ENCODE data around the gene IPCEF1. TPM values are rescaled to one million over a fixed set of nuclear protein-coding genes. Genes with fewer than 3 reads are reported as not detected.

Gene IPCEF1
- total and polyA plus RNA-seq, 2 of the 8 experiments (the other 6 are each of a cell fraction or from before 2014, with no cell fraction given), result 0.41 to 0.78 TPM

DNA sequence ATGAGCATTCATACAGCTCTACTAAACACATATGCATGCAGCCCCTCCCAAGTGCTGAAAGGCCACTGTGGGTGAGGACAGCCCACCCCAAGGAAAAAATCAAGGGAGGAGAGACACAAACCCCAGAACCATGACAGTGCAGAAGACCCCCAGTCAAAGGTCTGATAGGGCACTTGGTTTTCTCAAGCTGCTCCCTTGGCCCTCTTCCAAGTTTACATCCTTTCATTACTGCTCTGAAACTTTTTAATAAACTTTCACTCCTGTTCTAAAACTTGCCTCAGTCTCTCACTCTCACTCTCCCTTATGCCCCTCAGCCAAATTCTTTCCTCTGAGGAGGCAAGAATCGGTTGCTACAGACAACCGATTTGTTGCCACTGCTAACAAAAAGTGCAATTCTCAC, 24.9 kb downstream of the IPCEF1 start (continued):
- TF ChIP-seq HDAC2 (IDR thresholded peaks at IDR 0.05; ENCODE audit: borderline replicate concordance in 1 of 2, low read depth in 2 of 2, low read length in 2 of 2), result no peak
- TF ChIP-seq, protein P1, sequence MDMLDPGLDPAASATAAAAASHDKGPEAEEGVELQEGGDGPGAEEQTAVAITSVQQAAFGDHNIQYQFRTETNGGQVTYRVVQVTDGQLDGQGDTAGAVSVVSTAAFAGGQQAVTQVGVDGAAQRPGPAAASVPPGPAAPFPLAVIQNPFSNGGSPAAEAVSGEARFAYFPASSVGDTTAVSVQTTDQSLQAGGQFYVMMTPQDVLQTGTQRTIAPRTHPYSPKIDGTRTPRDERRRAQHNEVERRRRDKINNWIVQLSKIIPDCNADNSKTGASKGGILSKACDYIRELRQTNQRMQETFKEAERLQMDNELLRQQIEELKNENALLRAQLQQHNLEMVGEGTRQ (IDR thresholded peaks at IDR 0.05; ENCODE audit: low read length), result no peak
- no peak for TF ChIP-seq SIX5 (IDR thresholded peaks at IDR 0.05; ENCODE audit: low read depth, low read length)
- no peak for TF ChIP-seq HDAC6 (IDR thresholded peaks at IDR 0.05; ENCODE audit: low read depth, low read length)
- TF ChIP-seq RNF2 (IDR thresholded peaks at IDR 0.05; ENCODE audit: borderline replicate concordance, low read depth, low read length, missing control alignments, poor library complexity, severe bottlenecking), result no peak
